Stimulated activated naive CD4-positive, alpha-beta T cell treated with Interleukin-2 at 50 U/mL for 16 hours (primary cell): ENCODE data around the gene TRNT1.
A peak's percentile ranks its signal among the peaks of the same experiment; 100 is the strongest.

Experiments
- DNase-seq: peaks from one replicate; lab custom pipeline; 2025; lab: John Stamatoyannopoulos, UW

TRNT1 gene

GRCh38 chr3:3110749-3111361 lies 15.9 kb upstream of the TRNT1 start:
- no peak for DNase-seq

GRCh38 chr3:3113042-3113709 lies 13.6 kb upstream of the TRNT1 start:
- no peak for DNase-seq

GRCh38 chr3:3117651-3118050 lies 9.1 kb upstream of the TRNT1 start:
- DNase-seq = no peak

- DNase-seq = no peak
Measured at GRCh38 chr3:3119393-3119851, 7.3 kb upstream of the TRNT1 start.

- DNase-seq = no peak
Measured at GRCh38 chr3:3125977-3126376, 763 bp upstream of the TRNT1 start.

- DNase-seq = peak; percentile 48
Measured at GRCh38 chr3:3127432-3128010, 781 bp downstream of the TRNT1 start.

- no peak for DNase-seq
Measured at GRCh38 chr3:3129579-3129978, 2.8 kb downstream of the TRNT1 start.

GRCh38 chr3:3133500-3133899 lies 6.8 kb downstream of the TRNT1 start:
- DNase-seq = no peak

GRCh38 chr3:3134750-3135448 lies 8.2 kb downstream of the TRNT1 start:
- no peak for DNase-seq

GRCh38 chr3:3137526-3137925 lies 10.8 kb downstream of the TRNT1 start:
- no peak for DNase-seq

- DNase-seq = no peak
Measured at GRCh38 chr3:3141939-3142338, 15.2 kb downstream of the TRNT1 start.

- no peak for DNase-seq
Measured at GRCh38 chr3:3145831-3146230, 19.1 kb downstream of the TRNT1 start.

GRCh38 chr3:3149560-3149959 lies 22.8 kb downstream of the TRNT1 start:
- DNase-seq = no peak

- DNase-seq = no peak
Measured at GRCh38 chr3:3151513-3151912, 24.8 kb downstream of the TRNT1 start.

- no peak for DNase-seq
Measured at GRCh38 chr3:3154879-3155610, 28.3 kb downstream of the TRNT1 start.

- DNase-seq = no peak
Measured at GRCh38 chr3:3157484-3157883, 30.7 kb downstream of the TRNT1 start.

- no peak for DNase-seq
Measured at GRCh38 chr3:3160826-3161225, 34.1 kb downstream of the TRNT1 start.

GRCh38 chr3:3165241-3165640 lies 38.5 kb downstream of the TRNT1 start:
- DNase-seq = no peak

GRCh38 chr3:3165650-3166049 lies 38.9 kb downstream of the TRNT1 start:
- DNase-seq = no peak

- DNase-seq = no peak
Measured at GRCh38 chr3:3170998-3171397, 44.3 kb downstream of the TRNT1 start.

GRCh38 chr3:3172627-3173026 lies 45.9 kb downstream of the TRNT1 start:
- no peak for DNase-seq

GRCh38 chr3:3177861-3178497 lies 51.2 kb downstream of the TRNT1 start:
- DNase-seq = no peak
